Neural cell (in vitro differentiated cells): ENCODE results near the gene SHISA5. TPM values are rescaled to one million over a fixed set of nuclear protein-coding genes. Genes with fewer than 3 reads are reported as not detected.

Experiments
- H2AFZ ChIP-seq: fragments of 200-600, 300-800 bp; sonication (generic), shearing (Covaris generic); 2 replicates; pipeline ENCODE4 v1.6.0; 2014; ENCODE audit warnings: low read depth, mild to moderate bottlenecking, antibody characterized with exemption, low read length, moderate library complexity
- H3F3A ChIP-seq: fragments of 200-600 bp; shearing (Covaris generic); 2 replicates; pipeline ENCODE4 v1.6.1; 2016; ENCODE audit warnings: mild to moderate bottlenecking, moderate library complexity, mixed read lengths, antibody characterized with exemption, low read length; ENCODE audit not compliant: insufficient read depth, poor library complexity, severe bottlenecking
- H3K27ac ChIP-seq: fragments of 200-600, 300-800 bp; sonication (generic), shearing (Covaris generic); 2 replicates; pipeline ENCODE4 v1.5.1; 2014; ENCODE audit warnings: mild to moderate bottlenecking, low read length, moderate library complexity
- H3K27me3 ChIP-seq: fragments of 300-800, 200-600 bp; sonication (generic), shearing (Covaris generic); 2 replicates; pipeline ENCODE4 v1.6.0; 2014; ENCODE audit warnings: mild to moderate bottlenecking, low read depth, low read length, moderate library complexity; ENCODE audit not compliant: insufficient read depth
- H3K36me3 ChIP-seq: fragments of 300-800, 200-600 bp; sonication (generic), shearing (Covaris generic); 2 replicates; pipeline ENCODE4 v1.5.1; 2014; ENCODE audit warnings: mild to moderate bottlenecking, antibody characterized with exemption, low read length, moderate library complexity; ENCODE audit not compliant: insufficient read depth
- H3K4me2 ChIP-seq: fragments of 300-800, 200-600 bp; sonication (generic), shearing (Covaris generic); 2 replicates; pipeline ENCODE4 v1.6.0; 2014; ENCODE audit warnings: mild to moderate bottlenecking, low read length
- H3K4me3 ChIP-seq: fragments of 300-800, 200-600 bp; sonication (generic), shearing (Covaris generic); 2 replicates; pipeline ENCODE4 v1.5.1; 2014; ENCODE audit warnings: mild to moderate bottlenecking, low read length, moderate library complexity
- H3K79me2 ChIP-seq: fragments of 200-600 bp; shearing (Covaris generic); replicated peaks from 2 replicates; pipeline ENCODE4 v1.6.0; 2014; ENCODE audit warnings: mild to moderate bottlenecking, low read length, moderate library complexity; ENCODE audit not compliant: insufficient read depth
- H3K9ac ChIP-seq: fragments of 300-800, 200-600 bp; sonication (generic), shearing (Covaris generic); 2 replicates; pipeline ENCODE4 v1.6.1; 2016; ENCODE audit warnings: mild to moderate bottlenecking, low read length, mixed read lengths
- H3K9me2 ChIP-seq: fragments of 200-600 bp; shearing (Covaris generic); 2 replicates; pipeline ENCODE4 v1.6.1; 2016; ENCODE audit warnings: mild to moderate bottlenecking, low read length, mixed read lengths; ENCODE audit not compliant: insufficient read depth
- H3K9me3 ChIP-seq: fragments of 200-600, 300-800 bp; sonication (generic), shearing (Covaris generic); 2 replicates; pipeline ENCODE4 v1.6.1; 2016; ENCODE audit warnings: mild to moderate bottlenecking, mixed run types, low read length, moderate library complexity, mixed read lengths
- H4K20me1 ChIP-seq: fragments of 200-600 bp; shearing (Covaris generic); 2 replicates; pipeline ENCODE4 v1.6.1; 2016; ENCODE audit warnings: mild to moderate bottlenecking, mixed run types; ENCODE audit not compliant: insufficient read depth
- CTCF ChIP-seq: fragments of 450-650 bp; IDR thresholded peaks from 2 replicates; pipeline ENCODE4 v1.5.1; 2014; ENCODE audit warnings: antibody characterized with exemption, mild to moderate bottlenecking, moderate library complexity; ENCODE audit not compliant: poor library complexity, severe bottlenecking
- EP300 ChIP-seq: fragments of 450-650 bp; conservative IDR thresholded peaks from 2 replicates; pipeline ENCODE4 v1.6.1; 2014; ENCODE audit warnings: antibody characterized with exemption, mild to moderate bottlenecking, moderate library complexity; ENCODE audit not compliant: poor library complexity, severe bottlenecking
- EZH2 ChIP-seq: fragments of 200-600, 300-800 bp; shearing (Covaris generic), sonication (generic); IDR thresholded peaks from 2 replicates; pipeline ENCODE4 v1.6.1; 2014; ENCODE audit warnings: antibody characterized with exemption, low read length, borderline replicate concordance, mild to moderate bottlenecking; ENCODE audit not compliant: insufficient read depth, poor library complexity, severe bottlenecking
- MXI1 ChIP-seq: fragments of 450-650 bp; conservative IDR thresholded peaks from 2 replicates; pipeline ENCODE4 v1.6.1; 2014; ENCODE audit warnings: antibody characterized with exemption, mild to moderate bottlenecking; ENCODE audit not compliant: poor library complexity, severe bottlenecking
- POLR2AphosphoS5 ChIP-seq: IDR thresholded peaks from 2 replicates; pipeline ENCODE4 v1.6.1; 2012
- RAD21 ChIP-seq: fragments of 450-650 bp; conservative IDR thresholded peaks from 2 replicates; pipeline ENCODE4 v1.6.1; 2014; ENCODE audit warnings: antibody characterized with exemption, mild to moderate bottlenecking, moderate library complexity
- REST ChIP-seq: IDR thresholded peaks from 2 replicates; pipeline ENCODE4 v1.6.1; 2012; ENCODE audit warnings: borderline replicate concordance
- SMC3 ChIP-seq: fragments of 450-650 bp; conservative IDR thresholded peaks from 2 replicates; pipeline ENCODE4 v1.6.1; 2014; ENCODE audit warnings: antibody characterized with exemption, mild to moderate bottlenecking, moderate library complexity; ENCODE audit not compliant: poor library complexity
- TAF1 ChIP-seq: IDR thresholded peaks from 2 replicates; pipeline ENCODE4 v1.6.1; 2012; ENCODE audit warnings: low read depth
- polyA plus RNA-seq: library from polyadenylated mRNA; depleted of rRNA; stranded (reverse); fragments of >200 nt; gene quantifications from 2 replicates; pipeline ENCODE4 v1.2.3, GENCODE V29; 2014

SHISA5 gene
- polyA plus RNA-seq, 1 donor from 2014 or later, result 121 TPM

- TF ChIP-seq SMC3, result no peak
- peak; percentile 75 for TF ChIP-seq MXI1
- TF ChIP-seq POLR2AphosphoS5, result peak; percentile 84
- peak; percentile 62 for TF ChIP-seq CTCF
- TF ChIP-seq REST, result peak; percentile 71
- TF ChIP-seq EP300, result peak; percentile 38
- TF ChIP-seq EZH2, result no peak
- TF ChIP-seq RAD21, result no peak
- TF ChIP-seq TAF1, result peak; percentile 24
- Histone ChIP-seq H3K36me3 (no peaks in the 10 kb centered on the region), H3K4me2 (peak overlapping the region; percentile 77), H3F3A (no peaks in the 10 kb centered on the region), H3K4me3 (peak overlapping the region; percentile 73), H3K9me2 (no peaks in the 10 kb centered on the region), H3K27me3 (no peaks in the 10 kb centered on the region), H3K79me2 (peaks cover 15% of the 10 kb centered on the region), H3K27ac (peak overlapping the region; percentile 89), H3K9me3 (no peaks in the 10 kb centered on the region), H4K20me1 (no peaks in the 10 kb centered on the region), H3K9ac (peak overlapping the region; percentile 90), H2AFZ (peak overlapping the region; percentile 99)
Observed at GRCh38 chr3:48472923-48473616, 30.9 kb downstream of the SHISA5 start.

- H3K9me2 ChIP-seq, result no peaks in the 10 kb centered on the region
- H3K4me2 ChIP-seq, result peak overlapping the region; percentile 77
- H2AFZ ChIP-seq, result peak overlapping the region; percentile 99
- no peaks in the 10 kb centered on the region for H4K20me1 ChIP-seq
- TF ChIP-seq TAF1, result peak; percentile 33
- no peak for TF ChIP-seq CTCF
- peaks cover 15% of the 10 kb centered on the region for H3K79me2 ChIP-seq
- peak overlapping the region; percentile 89 for H3K27ac ChIP-seq
- H3F3A ChIP-seq, result no peaks in the 10 kb centered on the region
- H3K36me3 ChIP-seq, result no peaks in the 10 kb centered on the region
- peak overlapping the region; percentile 73 for H3K4me3 ChIP-seq
- H3K27me3 ChIP-seq, result no peaks in the 10 kb centered on the region
- no peaks in the 10 kb centered on the region for H3K9me3 ChIP-seq
- peak overlapping the region; percentile 90 for H3K9ac ChIP-seq
Observed at GRCh38 chr3:48472673-48472922, 31.4 kb downstream of the SHISA5 start.
